ACC112 (cell line): ENCODE measurements around the gene ERMN.
"Not testable (repeated sequence)": the region's sequence is repeated elsewhere in the genome, so short reads cannot be mapped to it uniquely, and the experiment has no call there.

Experiments used
- H2AFZ ChIP-seq: fragments of 200-600 bp; sonication (generic); one replicate; pipeline ENCODE4 v1.6.0; 2017; ENCODE audit warnings: antibody characterized with exemption, low read length; ENCODE audit not compliant: unreplicated experiment
- H3K27ac ChIP-seq: fragments of 200-600 bp; sonication (generic); 2 replicates; pipeline ENCODE4 v1.5.1; 2014; ENCODE audit warnings: low read depth, mild to moderate bottlenecking, antibody characterized with exemption, low read length, moderate library complexity
- H3K27me3 ChIP-seq: fragments of 200-600 bp; sonication (generic); 2 replicates; pipeline ENCODE4 v1.6.1; 2014; ENCODE audit warnings: mild to moderate bottlenecking, antibody characterized with exemption, low read length, moderate library complexity, mixed read lengths; ENCODE audit not compliant: insufficient read depth
- H3K36me3 ChIP-seq: fragments of 200-600 bp; sonication (generic); 2 replicates; pipeline ENCODE4 v1.6.1; 2016; ENCODE audit warnings: mild to moderate bottlenecking, antibody characterized with exemption, low read length, moderate library complexity, mixed read lengths; ENCODE audit not compliant: insufficient read depth
- H3K4me1 ChIP-seq: fragments of 200-600 bp; sonication (generic); one replicate; pipeline ENCODE4 v1.6.1; 2016; ENCODE audit warnings: low read length, mixed read lengths; ENCODE audit not compliant: insufficient read depth, unreplicated experiment, control insufficient read depth
- H3K4me3 ChIP-seq: fragments of 200-600 bp; sonication (generic); 2 replicates; pipeline ENCODE4 v1.5.1; 2014; ENCODE audit warnings: mild to moderate bottlenecking, low read depth, low read length
- H3K79me2 ChIP-seq: fragments of 200-600 bp; sonication (generic); one replicate; pipeline ENCODE4 v1.6.0; 2016; ENCODE audit warnings: low read length; ENCODE audit not compliant: control insufficient read depth, unreplicated experiment, insufficient read depth

ERMN gene

DNA sequence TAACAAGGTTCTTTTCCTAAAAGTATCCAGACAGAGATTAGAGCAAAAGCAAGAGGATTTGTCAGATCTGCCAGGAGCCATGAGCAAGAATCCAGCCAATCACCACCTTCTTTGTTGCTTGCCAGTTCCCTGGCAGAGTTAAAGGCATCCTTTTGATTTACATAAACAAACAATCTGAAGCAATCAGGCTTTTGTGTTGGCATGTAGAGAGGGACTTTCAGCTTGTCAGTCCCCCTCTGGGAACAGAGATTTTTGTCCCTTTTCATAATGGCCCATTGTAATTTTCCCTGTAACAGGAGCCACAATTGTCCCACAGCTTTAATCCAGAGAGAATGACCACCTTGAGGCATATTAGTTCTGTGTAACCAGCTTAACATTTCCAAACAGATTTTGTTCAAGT, at the start of gene ERMN:
Gene ERMN, minus strand, starts transcription at position 39 of the 400 bp plus-strand sequence. CDS start 182 bp downstream, outside the sequence.
- Histone ChIP-seq H3K4me1 (peaks cover 9% of the 10 kb centered on the region), H3K27me3 (no peaks in the 10 kb centered on the region), H2AFZ (no peak within 1 kb of the TSS), H3K79me2 (no peaks in the 10 kb centered on the region), H3K4me3 (no peak within 1 kb of the TSS), H3K36me3 (no peaks in the 10 kb centered on the region), H3K27ac (no peak within 1 kb of the TSS)

DNA sequence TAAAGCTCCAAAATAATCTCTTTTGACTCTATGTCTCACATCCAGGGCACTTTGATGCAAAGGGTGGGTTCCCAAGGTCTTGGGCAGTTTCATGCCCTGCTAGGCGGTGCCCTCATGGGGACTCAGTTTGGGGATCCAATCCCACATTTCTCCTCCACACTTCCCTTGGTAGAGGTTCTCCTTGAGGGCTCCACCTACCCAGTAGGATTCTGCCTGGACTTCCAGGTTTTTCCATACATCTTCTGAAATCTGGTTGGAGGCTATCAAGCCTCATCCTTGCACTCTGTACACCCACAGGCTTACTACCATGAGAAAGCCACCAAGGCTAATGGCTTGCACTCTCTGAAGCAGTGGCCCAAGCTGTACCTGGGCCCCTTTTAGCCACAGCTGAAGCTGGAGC, 49.8 kb upstream of the ERMN start:
- Histone ChIP-seq H3K27ac (no peak overlapping the region), H3K4me3 (no peak overlapping the region), H3K4me1 (no peaks in the 10 kb centered on the region), H3K27me3 (no peaks in the 10 kb centered on the region), H3K36me3 (no peaks in the 10 kb centered on the region), H2AFZ (no peak overlapping the region), H3K79me2 (no peaks in the 10 kb centered on the region)

DNA sequence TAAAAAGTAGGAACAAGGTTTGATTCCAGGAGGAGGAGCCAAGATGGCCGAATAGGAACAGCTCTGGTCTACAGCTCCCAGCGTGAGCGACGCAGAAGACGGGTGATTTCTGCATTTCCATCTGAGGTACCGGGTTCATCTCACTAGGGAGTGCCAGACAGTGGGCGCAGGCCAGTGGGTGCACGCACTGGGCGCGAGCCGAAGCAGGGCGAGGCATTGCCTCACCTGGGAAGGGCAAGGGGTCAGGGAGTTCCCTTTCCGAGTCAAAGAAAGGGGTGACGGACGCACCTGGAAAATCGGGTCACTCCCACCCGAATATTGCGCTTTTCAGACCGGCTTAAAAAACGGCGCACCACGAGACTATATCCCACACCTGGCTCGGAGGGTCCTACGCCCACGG, 42.9 kb upstream of the ERMN start:
- H3K4me1 ChIP-seq, H3K36me3 ChIP-seq, H3K4me3 ChIP-seq, H3K27ac ChIP-seq, H2AFZ ChIP-seq, H3K27me3 ChIP-seq, H3K79me2 ChIP-seq: not testable (repeated sequence)

DNA sequence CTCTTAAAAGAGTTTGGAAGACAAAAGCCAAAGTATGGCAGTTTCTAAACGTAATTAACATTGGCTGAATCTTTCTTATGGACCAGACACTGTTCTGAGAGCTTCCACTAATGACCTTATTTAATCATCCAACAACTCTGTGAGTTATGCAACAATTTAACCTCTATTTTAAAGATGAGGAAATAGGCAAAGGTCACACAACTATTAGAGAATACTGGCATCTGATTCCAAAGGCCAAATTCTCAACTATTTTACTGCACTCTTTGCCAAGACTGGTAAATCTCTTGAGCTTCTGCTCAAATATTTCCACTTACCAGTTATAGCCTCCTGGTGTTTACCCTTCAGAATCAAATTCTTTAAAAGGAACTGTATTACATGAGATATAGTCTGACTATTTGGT, 42.1 kb upstream of the ERMN start:
- Histone ChIP-seq H3K36me3 (no peaks in the 10 kb centered on the region), H3K79me2 (no peaks in the 10 kb centered on the region), H3K4me1 (no peaks in the 10 kb centered on the region), H3K27me3 (no peaks in the 10 kb centered on the region), H2AFZ (no peak overlapping the region), H3K4me3 (no peak overlapping the region), H3K27ac (no peak overlapping the region)

DNA sequence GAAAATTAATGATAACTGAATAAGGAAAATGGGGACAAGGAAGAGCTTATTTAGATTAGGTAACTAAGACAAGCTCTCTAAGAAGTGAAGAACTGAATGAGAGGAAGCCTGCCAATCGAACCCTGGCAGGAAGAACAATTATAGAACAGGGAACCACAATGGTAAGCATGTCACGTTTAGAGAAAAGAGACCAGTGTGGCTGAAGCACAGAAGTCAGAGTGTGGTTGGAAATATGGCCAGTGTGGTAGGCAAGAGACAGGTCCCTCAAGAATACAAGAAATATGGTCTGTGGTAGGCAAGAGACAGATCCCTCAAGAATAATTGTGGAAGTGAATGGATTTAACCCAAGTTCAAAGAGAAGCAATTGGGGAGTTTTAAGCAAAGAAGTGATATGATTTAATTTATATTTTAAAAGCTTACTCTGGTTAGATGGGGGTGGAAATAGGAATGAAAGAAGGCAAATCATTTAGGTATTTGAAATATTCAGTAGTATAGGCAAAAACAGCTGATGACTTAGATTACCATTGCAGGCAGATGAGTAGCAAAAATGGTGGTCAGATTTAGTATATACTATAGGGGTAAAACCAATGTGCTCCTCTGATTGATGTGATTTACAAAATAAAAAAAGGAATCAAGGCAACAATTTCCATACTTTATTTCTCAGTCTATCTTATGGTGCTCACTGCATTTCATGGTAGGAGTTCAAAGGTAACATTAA, 38.8 kb upstream of the ERMN start:
- H2AFZ ChIP-seq, result no peak overlapping the region

DNA sequence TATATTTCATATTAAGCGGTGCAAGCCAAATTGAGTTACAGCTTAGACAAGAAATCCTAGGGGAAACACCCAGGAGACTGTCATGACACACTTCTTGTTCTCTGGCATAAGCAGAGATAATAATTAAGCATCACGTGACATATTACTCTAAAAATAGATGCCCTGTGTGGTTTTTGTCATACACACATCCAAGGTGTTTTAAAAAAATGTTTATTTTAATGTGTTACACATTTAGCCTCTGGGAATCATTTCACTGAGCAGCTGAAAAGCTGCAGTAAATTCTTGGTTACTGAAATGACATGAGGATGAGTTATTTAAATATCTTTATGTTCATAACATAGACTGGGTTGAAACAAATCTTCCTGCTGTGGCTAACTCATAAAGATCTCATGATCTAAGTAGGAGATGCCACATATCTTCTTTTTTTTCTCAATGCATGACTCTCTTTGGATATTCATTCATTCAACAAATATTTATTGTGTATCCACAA, 38.0 kb upstream of the ERMN start:
- Histone ChIP-seq H3K27ac (no peak overlapping the region), H2AFZ (no peak overlapping the region), H3K36me3 (no peaks in the 10 kb centered on the region), H3K4me1 (no peaks in the 10 kb centered on the region), H3K27me3 (no peaks in the 10 kb centered on the region), H3K4me3 (no peak overlapping the region), H3K79me2 (no peaks in the 10 kb centered on the region)

More for the DNA sequence above, 38.8 kb upstream of the ERMN start:
- no peak overlapping the region for H3K4me3 ChIP-seq
- H3K4me1 ChIP-seq, result no peaks in the 10 kb centered on the region
- no peaks in the 10 kb centered on the region for H3K27me3 ChIP-seq
- no peaks in the 10 kb centered on the region for H3K36me3 ChIP-seq
- no peak overlapping the region for H3K27ac ChIP-seq
- H3K79me2 ChIP-seq, result no peaks in the 10 kb centered on the region

DNA sequence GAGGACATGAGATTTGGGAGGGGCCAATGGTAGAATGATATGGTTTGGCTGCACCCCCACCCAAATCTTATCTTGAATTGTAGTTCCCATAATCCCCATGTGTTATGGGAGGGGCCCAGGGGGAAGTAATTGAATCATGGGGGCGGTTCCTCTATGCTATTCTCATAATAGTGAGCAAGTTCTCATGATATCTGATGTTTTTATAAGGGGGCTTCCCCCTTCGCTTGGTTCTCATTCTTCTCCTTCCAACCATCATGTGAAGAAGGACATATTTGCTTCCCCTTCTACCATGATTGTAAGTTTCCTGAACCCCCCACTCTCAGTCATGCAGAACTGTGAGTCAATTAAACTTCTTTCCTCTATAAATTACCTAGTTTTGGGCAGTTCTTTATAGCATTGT, 37.0 kb upstream of the ERMN start:
- no peaks in the 10 kb centered on the region for H3K27me3 ChIP-seq
- no peaks in the 10 kb centered on the region for H3K36me3 ChIP-seq
- no peak overlapping the region for H3K4me3 ChIP-seq
- no peak overlapping the region for H3K27ac ChIP-seq
- H3K4me1 ChIP-seq, result no peaks in the 10 kb centered on the region
- H2AFZ ChIP-seq, result no peak overlapping the region
- no peaks in the 10 kb centered on the region for H3K79me2 ChIP-seq

GRCh38 chr2:157361526-157361925, 35.9 kb upstream of the ERMN start:
- Histone ChIP-seq H3K36me3 (no peaks in the 10 kb centered on the region), H3K4me3 (no peak overlapping the region), H2AFZ (no peak overlapping the region), H3K27me3 (no peaks in the 10 kb centered on the region), H3K27ac (no peak overlapping the region), H3K79me2 (no peaks in the 10 kb centered on the region), H3K4me1 (no peaks in the 10 kb centered on the region)

DNA sequence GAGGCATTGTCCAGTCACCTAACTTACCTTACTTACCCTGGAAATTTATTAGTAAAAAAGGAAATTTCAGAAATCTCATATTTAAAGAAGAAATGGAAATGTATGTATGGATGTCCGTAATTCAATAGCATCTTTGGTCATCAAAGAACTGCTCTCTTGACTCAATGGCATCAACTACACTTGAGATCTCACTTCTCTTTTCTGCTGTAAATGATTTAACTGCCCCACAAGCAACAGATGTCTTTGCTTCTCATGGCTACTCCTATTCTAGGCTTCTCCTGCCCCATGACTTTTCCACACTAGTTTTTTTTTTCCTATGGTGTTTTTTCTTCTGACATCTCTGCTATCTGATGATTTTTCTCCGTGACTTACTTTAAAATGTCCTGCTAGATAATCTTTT, 34.0 kb upstream of the ERMN start:
- Histone ChIP-seq H3K4me1 (peaks cover 3% of the 10 kb centered on the region), H3K36me3 (no peaks in the 10 kb centered on the region), H3K27me3 (no peaks in the 10 kb centered on the region), H3K27ac (no peak overlapping the region), H3K79me2 (no peaks in the 10 kb centered on the region), H2AFZ (no peak overlapping the region), H3K4me3 (no peak overlapping the region)

- Histone ChIP-seq H3K4me1 (peaks cover 3% of the 10 kb centered on the region), H3K79me2 (no peaks in the 10 kb centered on the region), H2AFZ (no peak overlapping the region), H3K27ac (no peak overlapping the region), H3K27me3 (no peaks in the 10 kb centered on the region), H3K4me3 (no peak overlapping the region), H3K36me3 (no peaks in the 10 kb centered on the region)
Observed at GRCh38 chr2:157355618-157356017, 30.0 kb upstream of the ERMN start.

- no peaks in the 10 kb centered on the region for H3K79me2 ChIP-seq
- H3K27ac ChIP-seq, result no peak overlapping the region
- H3K4me3 ChIP-seq, result no peak overlapping the region
- H2AFZ ChIP-seq, result peak overlapping the region; percentile 29
- H3K27me3 ChIP-seq, result no peaks in the 10 kb centered on the region
- no peaks in the 10 kb centered on the region for H3K36me3 ChIP-seq
- peaks cover 13% of the 10 kb centered on the region for H3K4me1 ChIP-seq
Observed at GRCh38 chr2:157349949-157350515, 24.4 kb upstream of the ERMN start.
